CD14-positive monocyte (primary cell): ENCODE data around the gene UBTFL1. TPM values are rescaled to one million over a fixed set of nuclear protein-coding genes. Genes with fewer than 3 reads are reported as not detected.

Source experiments
- DNase-seq, 3 donors: peaks; one replicate each; pipeline ENCODE4 v3.0.0-alpha.2; 2011 to 2022
- H2AFZ ChIP-seq: 2 replicates; pipeline ENCODE4 v1.6.0; 2012; ENCODE audit warnings: mild to moderate bottlenecking, low read depth, low read length, inconsistent platforms; ENCODE audit not compliant: insufficient read depth, poor library complexity, severe bottlenecking
- H3K27ac ChIP-seq, 2 donors: 1 replicate in 1 of 2; 2 replicates in 1 of 2; pipeline ENCODE4 v1.5.1; 2012 to 2013; ENCODE audit warnings: low read length in 2 of 2, control low read depth in 1 of 2, inconsistent platforms in 1 of 2, low read depth in 1 of 2, mild to moderate bottlenecking in 1 of 2
- H3K27me3 ChIP-seq, 2 donors: one replicate each; pipeline versions ENCODE4 v1.6.0 to v1.6.1; 2011 to 2013; ENCODE audit warnings: low read length in 2 of 2; ENCODE audit not compliant: control insufficient read depth in 2 of 2, insufficient read depth in 2 of 2
- H3K36me3 ChIP-seq, 2 donors: replicated peaks in 1 of 2; 1 replicate in 1 of 2; 2 replicates in 1 of 2; pipeline versions ENCODE4 v1.5.1 to v1.6.1; 2012 to 2013; ENCODE audit warnings: low read length in 2 of 2, control low read depth in 1 of 2, inconsistent platforms in 1 of 2, mild to moderate bottlenecking in 1 of 2; ENCODE audit not compliant: insufficient read depth in 2 of 2, control insufficient read depth in 1 of 2
- H3K4me1 ChIP-seq, 2 donors: 1 replicate in 1 of 2; 2 replicates in 1 of 2; pipeline versions ENCODE4 v1.5.1 to v1.6.1; 2012 to 2013; ENCODE audit warnings: low read length in 2 of 2, control low read depth in 1 of 2, inconsistent platforms in 1 of 2, mild to moderate bottlenecking in 1 of 2, moderate library complexity in 1 of 2; ENCODE audit not compliant: insufficient read depth in 2 of 2, control insufficient read depth in 1 of 2
- H3K4me2 ChIP-seq: replicated peaks from 2 replicates; pipeline ENCODE3; 2012; ENCODE audit warnings: low read length, moderate library complexity, mild to moderate bottlenecking; ENCODE audit not compliant: poor library complexity, severe bottlenecking; ENCODE audit errors: extremely low read depth
- H3K4me3 ChIP-seq, 3 experiments: fragments of 200-600 bp in 1 of 3; sonication (generic) in 1 of 3; replicated peaks in 1 of 3; 1 replicate in 2 of 3; 2 replicates in 1 of 3; pipeline ENCODE4 v1.5.1; 2011 to 2013; ENCODE audit warnings: low read length in 3 of 3, mild to moderate bottlenecking in 3 of 3, control low read depth in 2 of 3, low read depth in 2 of 3, inconsistent platforms in 1 of 3, moderate library complexity in 1 of 3
- H3K79me2 ChIP-seq: 2 replicates; pipeline ENCODE4 v1.6.0; 2012; ENCODE audit warnings: mild to moderate bottlenecking, control low read depth, inconsistent platforms, low read length, moderate library complexity; ENCODE audit not compliant: insufficient read depth
- H3K9ac ChIP-seq: 2 replicates; pipeline ENCODE4 v1.6.0; 2017; ENCODE audit warnings: low read length, mild to moderate bottlenecking; ENCODE audit not compliant: insufficient read depth, poor library complexity, severe bottlenecking
- H3K9me3 ChIP-seq, 2 donors: replicated peaks in 1 of 2; 1 replicate in 1 of 2; 2 replicates in 1 of 2; pipeline versions ENCODE4 v1.5.1 to v1.6.1; 2012 to 2013; ENCODE audit warnings: low read length in 2 of 2, control low read depth in 1 of 2; ENCODE audit not compliant: control insufficient read depth in 1 of 2, insufficient read depth in 1 of 2
- H4K20me1 ChIP-seq: 2 replicates; pipeline ENCODE4 v1.6.0; 2012; ENCODE audit warnings: mild to moderate bottlenecking, low read length, control low read depth, moderate library complexity; ENCODE audit not compliant: insufficient read depth
- H3K27ac Mint-ChIP-seq, 7 donors: one replicate each; pipeline ENCODE4 v1.8.0; 2020; ENCODE audit warnings: mild to moderate bottlenecking in 7 of 7, mixed read lengths in 7 of 7, moderate library complexity in 6 of 7, inconsistent platforms in 2 of 7
- H3K27me3 Mint-ChIP-seq, 3 donors: one replicate each; pipeline ENCODE4 v1.8.0; 2021 to 2022; ENCODE audit warnings: low read depth in 3 of 3, mild to moderate bottlenecking in 3 of 3, mixed read lengths in 3 of 3, moderate library complexity in 3 of 3, inconsistent platforms in 1 of 3
- H3K36me3 Mint-ChIP-seq, 2 donors: one replicate each; pipeline ENCODE4 v1.8.0; 2020; ENCODE audit warnings: mixed read lengths in 2 of 2, inconsistent platforms in 1 of 2, mild to moderate bottlenecking in 1 of 2
- H3K4me1 Mint-ChIP-seq: one replicate; pipeline ENCODE4 v1.8.0; 2020; ENCODE audit warnings: mild to moderate bottlenecking, mixed read lengths
- H3K4me3 Mint-ChIP-seq, 2 donors: one replicate each; pipeline ENCODE4 v1.8.0; 2020; ENCODE audit warnings: mild to moderate bottlenecking in 2 of 2, mixed read lengths in 2 of 2, moderate library complexity in 1 of 2
- H3K9me3 Mint-ChIP-seq, 7 donors: one replicate each; pipeline ENCODE4 v1.8.0; 2020 to 2022; ENCODE audit warnings: mixed read lengths in 7 of 7, mild to moderate bottlenecking in 6 of 7, moderate library complexity in 6 of 7, inconsistent platforms in 2 of 7
- CTCF ChIP-seq: fragments of 200-600 bp; IDR thresholded peaks from one replicate; pipeline ENCODE4 v1.8.0; 2022; ENCODE audit warnings: antibody characterized with exemption, mild to moderate bottlenecking
- WGBS: methylation state at CpG from one replicate; pipeline ENCODE4 v1.1.5; 2013; ENCODE audit warnings: missing lambda C conversion rate; ENCODE audit not compliant: insufficient coverage; 5-methylcytosine and 5-hydroxymethylcytosine counted together
- intact Hi-C, 2 donors: fragments of 100-400 bp; cut with micrococcal nuclease; formaldehyde crosslinking; loops; one replicate each; pipeline versions ENCODE4 v1.15.0 to v1.15.1; 2023
- polyA plus RNA-seq, 3 donors: library from polyadenylated mRNA; depleted of rRNA in 1 of 3; unstranded in 2 of 3; stranded (reverse) in 1 of 3; fragments of 300-500 nt in 2 of 3; fragments of >200 nt in 1 of 3; fragmentation: Illumina TruSeq in 2 of 3; gene quantifications; 1 replicate in 2 of 3; 2 replicates in 1 of 3; pipeline ENCODE4 v1.2.3, GENCODE V29; 2012 to 2021
- small RNA-seq: library from RNA; depleted of rRNA; stranded (forward); fragments of <200 nt; gene quantifications from one replicate; pipeline ENCODE3, GENCODE V24; 2012; ENCODE audit warnings: low read depth; ENCODE audit not compliant: insufficient read length

The UBTFL1 gene
- polyA plus RNA-seq, 3 donors, result not detected

GRCh38 chr11:90134478-90135003 lies 48.8 kb downstream of the UBTFL1 start, which contains the start of gene NAALAD2:
Gene NAALAD2 (plus strand): TSS chr11:90134663. CDS start chr11:90134759, 96 bp downstream.
- WGBS, result 2% methylated on average over 20 of the region's 25 CpGs
- intact Hi-C loops, result no loop called here
- H3K27me3 Mint-ChIP-seq, result peaks cover 19 to 33% (median 23%) of the 10 kb centered on the region in 3 donors
- peaks cover 8% of the 10 kb centered on the region for H3K4me1 Mint-ChIP-seq
- no peaks in the 10 kb centered on the region for H4K20me1 ChIP-seq
- no peak within 1 kb of the TSS for H3K27ac Mint-ChIP-seq
- DNase-seq, result no peak
- no peaks in the 10 kb centered on the region for H3K36me3 Mint-ChIP-seq
- H3K4me2 ChIP-seq, result peak within 1 kb of the TSS; percentile 55
- peak within 1 kb of the TSS; percentile 21 for H2AFZ ChIP-seq
- no peak within 1 kb of the TSS for H3K27ac ChIP-seq
- H3K36me3 ChIP-seq, result no peaks in the 10 kb centered on the region
- peaks cover 0 to 5% of the 10 kb centered on the region in 2 donors for H3K4me1 ChIP-seq
- no peaks in the 10 kb centered on the region for H3K79me2 ChIP-seq
- H3K9me3 ChIP-seq, result no peaks in the 10 kb centered on the region
- peak within 1 kb of the TSS; percentile 52 to 87 for H3K4me3 Mint-ChIP-seq
- H3K4me3 ChIP-seq, result peak within 1 kb of the TSS in 1 of 3 experiments; percentile 30
- no peak for TF ChIP-seq CTCF
- peaks cover 0 to 10% (median 2%) of the 10 kb centered on the region in 7 donors for H3K9me3 Mint-ChIP-seq
- H3K9ac ChIP-seq, result no peak within 1 kb of the TSS
- peaks cover 15 to 21% of the 10 kb centered on the region in 2 donors for H3K27me3 ChIP-seq

DNA sequence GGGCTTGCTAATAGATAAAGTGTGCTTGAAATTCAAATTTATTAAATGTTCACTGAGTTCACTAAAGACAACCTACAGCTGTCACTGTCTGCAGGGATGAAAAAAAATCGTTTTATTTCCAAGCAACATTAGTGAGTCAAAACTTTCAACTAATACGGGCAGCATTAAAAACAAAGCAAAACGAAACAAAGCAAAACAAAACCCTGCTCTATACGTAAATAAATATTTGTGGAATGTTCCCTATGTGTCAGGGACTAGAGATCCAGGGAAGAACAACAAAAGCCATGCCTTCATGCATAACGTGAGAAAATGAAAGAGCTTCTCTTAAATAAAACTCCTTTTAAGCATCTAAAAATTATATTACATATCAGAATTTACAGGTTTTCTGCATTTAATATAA lies 49.3 kb downstream of the UBTFL1 start:
- H3K27ac ChIP-seq, result no peak overlapping the region
- no CpG with 5 or more reads among the region's 5 CpGs for WGBS
- Mint-ChIP-seq H3K27me3 (peaks cover 19 to 33% (median 23%) of the 10 kb centered on the region in 3 donors), H3K27ac (no peak overlapping the region), H3K36me3 (no peaks in the 10 kb centered on the region), H3K4me3 (peak overlapping the region; percentile 52 to 87), H3K9me3 (peaks cover 0 to 10% (median 2%) of the 10 kb centered on the region in 7 donors), H3K4me1 (peaks cover 8% of the 10 kb centered on the region)
- DNase-seq, result no peak
- no peaks in the 10 kb centered on the region for H3K79me2 ChIP-seq
- H3K4me2 ChIP-seq, result peak overlapping the region; percentile 55
- TF ChIP-seq CTCF, result no peak
- H3K9me3 ChIP-seq, result no peaks in the 10 kb centered on the region
- peak overlapping the region; percentile 21 for H2AFZ ChIP-seq
- H3K9ac ChIP-seq, result no peak overlapping the region
- peaks cover 0 to 5% of the 10 kb centered on the region in 2 donors for H3K4me1 ChIP-seq
- intact Hi-C loops, result no loop called here
- H3K36me3 ChIP-seq, result no peaks in the 10 kb centered on the region
- no peaks in the 10 kb centered on the region for H4K20me1 ChIP-seq
- H3K27me3 ChIP-seq, result peaks cover 15 to 21% of the 10 kb centered on the region in 2 donors
- H3K4me3 ChIP-seq, result peak overlapping the region in 1 of 3 experiments; percentile 30

Small RNA genes within 50 kb of the gene (small RNA-seq; reads per million reads assigned to genes)
- gene AP000827.1 (not detected), gene RF00275 (not detected)

Other genes with a start within 250 kb of the UBTFL1 start
- gene TRIM64B, start 207.5 kb upstream of the UBTFL1 start, polyA plus RNA-seq, result not detected
- gene TRIM49D1, start 163.7 kb upstream of the UBTFL1 start, polyA plus RNA-seq, result not detected
- not detected for gene TRIM49D2, start 161.9 kb upstream of the UBTFL1 start, polyA plus RNA-seq
- not detected for gene TRIM64, start 119.9 kb upstream of the UBTFL1 start, polyA plus RNA-seq
- not detected for gene TRIM49C, start 54.8 kb upstream of the UBTFL1 start, polyA plus RNA-seq
- gene NAALAD2, start 48.7 kb downstream of the UBTFL1 start, polyA plus RNA-seq, result not detected
- 10 to 100 TPM in 1 of 3 donors, 1 to 10 TPM in 2; 4.2 to 15.4 (median 8.4) TPM for gene CHORDC1, start 137.1 kb downstream of the UBTFL1 start, polyA plus RNA-seq